Adipocyte (in vitro differentiated cells): ENCODE measurements around the gene DNAJC10.
"Not testable (repeated sequence)": the region's sequence is repeated elsewhere in the genome, so short reads cannot be mapped to it uniquely, and the experiment has no call there.

ENCODE experiments used
- DNase-seq: peaks from one replicate; pipeline ENCODE4 v3.0.0-alpha.2; 2015; ENCODE audit warnings: low read depth
- H3K27me3 ChIP-seq: replicated peaks from 2 replicates; pipeline ENCODE4 v1.7.0; 2013; ENCODE audit warnings: mild to moderate bottlenecking, low read length, moderate library complexity; ENCODE audit not compliant: control insufficient read depth, insufficient read depth
- H3K36me3 ChIP-seq: 2 replicates; pipeline ENCODE4 v1.7.0; 2013; ENCODE audit warnings: low read length, mild to moderate bottlenecking, moderate library complexity; ENCODE audit not compliant: control insufficient read depth, insufficient read depth, severe bottlenecking
- H3K4me1 ChIP-seq: 2 replicates; pipeline ENCODE4 v1.7.0; 2013; ENCODE audit warnings: mild to moderate bottlenecking, low read length, moderate library complexity; ENCODE audit not compliant: control insufficient read depth, insufficient read depth
- H3K4me3 ChIP-seq: 2 replicates; pipeline ENCODE4 v1.7.0; 2013; ENCODE audit warnings: mild to moderate bottlenecking, low read length, moderate library complexity
- H3K9ac ChIP-seq: 2 replicates; pipeline ENCODE4 v1.7.0; 2013; ENCODE audit warnings: mild to moderate bottlenecking, low read length, moderate library complexity
- H3K9me3 ChIP-seq: 2 replicates; pipeline ENCODE4 v1.7.0; 2013; ENCODE audit warnings: mild to moderate bottlenecking, low read length, moderate library complexity; ENCODE audit not compliant: control insufficient read depth

DNAJC10 gene

GRCh38 chr2:182726473-182726872 is 10.4 kb downstream of the DNAJC10 start:
- DNase-seq = no peak
- Histone ChIP-seq H3K4me3 (no peak overlapping the region), H3K4me1 (no peaks in the 10 kb centered on the region), H3K9me3 (no peaks in the 10 kb centered on the region), H3K27me3 (no peaks in the 10 kb centered on the region), H3K36me3 (peaks cover 73% of the 10 kb centered on the region), H3K9ac (no peak overlapping the region)

GRCh38 chr2:182728014-182728413 is 12.0 kb downstream of the DNAJC10 start:
- Histone ChIP-seq H3K36me3 (peaks cover 76% of the 10 kb centered on the region), H3K4me1 (no peaks in the 10 kb centered on the region), H3K4me3 (no peak overlapping the region), H3K9ac (no peak overlapping the region), H3K9me3 (no peaks in the 10 kb centered on the region), H3K27me3 (no peaks in the 10 kb centered on the region)
- DNase-seq = no peak

- Histone ChIP-seq H3K4me3 (no peak overlapping the region), H3K36me3 (peaks cover 66% of the 10 kb centered on the region), H3K4me1 (no peaks in the 10 kb centered on the region), H3K9ac (no peak overlapping the region), H3K9me3 (no peaks in the 10 kb centered on the region), H3K27me3 (no peaks in the 10 kb centered on the region)
- DNase-seq = no peak
These were observed 13.8 kb downstream of the DNAJC10 start for GRCh38 chr2:182729710-182730339.

- Histone ChIP-seq H3K9me3 (no peaks in the 10 kb centered on the region), H3K4me1 (no peaks in the 10 kb centered on the region), H3K9ac (no peak overlapping the region), H3K4me3 (no peak overlapping the region), H3K27me3 (no peaks in the 10 kb centered on the region), H3K36me3 (peaks cover 65% of the 10 kb centered on the region)
- DNase-seq = no peak
These were observed 14.4 kb downstream of the DNAJC10 start for GRCh38 chr2:182730486-182730885.

GRCh38 chr2:182732736-182733135 is 16.7 kb downstream of the DNAJC10 start:
- H3K9me3 ChIP-seq = no peaks in the 10 kb centered on the region
- no peak for DNase-seq
- H3K36me3 ChIP-seq = peaks cover 70% of the 10 kb centered on the region
- no peaks in the 10 kb centered on the region for H3K4me1 ChIP-seq
- no peak overlapping the region for H3K9ac ChIP-seq
- no peak overlapping the region for H3K4me3 ChIP-seq
- H3K27me3 ChIP-seq = no peaks in the 10 kb centered on the region

DNA sequence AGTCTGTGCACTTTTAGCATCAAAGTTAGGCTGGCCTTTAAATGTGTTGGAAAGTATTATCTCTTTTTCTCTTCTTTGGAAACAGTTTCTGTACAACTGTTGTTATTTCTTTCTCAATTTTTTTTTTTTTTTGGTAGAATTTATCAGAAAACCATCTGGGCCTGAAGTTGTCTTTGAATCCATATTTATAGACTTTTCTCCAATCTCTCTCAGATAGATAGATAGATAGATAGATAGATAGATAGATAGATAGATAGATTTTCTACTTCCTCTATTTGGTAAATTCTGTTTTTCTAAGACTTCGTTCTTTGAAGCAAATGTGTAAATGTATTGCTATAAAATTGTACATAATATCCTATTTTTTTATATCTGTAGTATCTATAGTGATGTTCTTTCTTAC is 17.5 kb downstream of the DNAJC10 start:
- H3K27me3 ChIP-seq = no peaks in the 10 kb centered on the region
- DNase-seq = no peak
- peaks cover 75% of the 10 kb centered on the region for H3K36me3 ChIP-seq
- H3K9me3 ChIP-seq = no peaks in the 10 kb centered on the region
- no peaks in the 10 kb centered on the region for H3K4me1 ChIP-seq
- H3K9ac ChIP-seq = no peak overlapping the region
- no peak overlapping the region for H3K4me3 ChIP-seq

GRCh38 chr2:182736856-182737255 is 20.8 kb downstream of the DNAJC10 start:
- not testable (repeated sequence) for DNase-seq, H3K9ac ChIP-seq, H3K9me3 ChIP-seq, H3K4me1 ChIP-seq, H3K4me3 ChIP-seq, H3K27me3 ChIP-seq
- peaks cover 65% of the 10 kb centered on the region for H3K36me3 ChIP-seq

DNA sequence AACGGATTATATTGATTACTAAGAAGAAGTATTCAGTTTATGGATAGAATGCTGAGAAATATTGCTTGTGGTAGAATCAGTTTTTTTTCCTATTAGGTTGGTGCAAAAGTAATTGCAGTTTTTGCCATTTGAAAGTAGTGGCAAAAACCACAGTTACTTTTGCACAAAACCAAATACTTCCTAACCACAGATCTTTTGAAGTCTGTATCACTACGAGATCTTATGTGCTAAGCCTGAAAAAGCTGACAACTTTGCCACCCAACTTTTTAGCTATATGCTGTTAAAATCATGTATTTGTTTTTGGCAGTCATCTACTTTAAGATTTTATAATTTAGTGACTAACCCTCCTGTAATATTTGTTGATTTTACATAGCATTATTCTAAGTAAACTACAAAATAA is 24.6 kb downstream of the DNAJC10 start:
- Histone ChIP-seq H3K36me3 (peaks cover 69% of the 10 kb centered on the region), H3K9ac (no peak overlapping the region), H3K9me3 (no peaks in the 10 kb centered on the region), H3K27me3 (no peaks in the 10 kb centered on the region), H3K4me3 (no peak overlapping the region), H3K4me1 (no peaks in the 10 kb centered on the region)
- DNase-seq = no peak

GRCh38 chr2:182741620-182742019 is 25.6 kb downstream of the DNAJC10 start:
- no peak overlapping the region for H3K4me3 ChIP-seq
- no peak for DNase-seq
- no peaks in the 10 kb centered on the region for H3K9me3 ChIP-seq
- H3K9ac ChIP-seq = no peak overlapping the region
- no peaks in the 10 kb centered on the region for H3K27me3 ChIP-seq
- H3K4me1 ChIP-seq = no peaks in the 10 kb centered on the region
- peaks cover 62% of the 10 kb centered on the region for H3K36me3 ChIP-seq

DNA sequence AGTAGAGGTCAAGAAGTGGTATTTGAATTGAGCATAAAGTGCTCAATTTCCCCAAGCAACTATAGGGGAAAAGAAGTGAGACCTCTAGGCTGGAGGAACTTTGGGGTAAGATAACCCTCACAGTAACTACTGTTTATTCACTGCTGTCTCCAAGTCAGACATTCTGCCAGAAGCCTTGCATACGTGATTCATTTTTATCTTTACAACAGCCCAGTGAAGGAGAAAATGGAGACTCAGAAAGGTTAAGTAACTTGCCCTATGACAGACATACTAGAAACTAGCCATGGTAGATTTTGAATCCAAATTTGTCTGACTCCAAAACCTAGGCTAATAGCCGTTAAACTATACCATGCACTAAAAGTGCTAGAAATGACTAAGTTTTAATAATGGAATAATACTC is 28.4 kb downstream of the DNAJC10 start:
- H3K4me1 ChIP-seq = no peaks in the 10 kb centered on the region
- no peak for DNase-seq
- H3K9me3 ChIP-seq = no peaks in the 10 kb centered on the region
- H3K27me3 ChIP-seq = no peaks in the 10 kb centered on the region
- no peak overlapping the region for H3K4me3 ChIP-seq
- H3K36me3 ChIP-seq = peaks cover 45% of the 10 kb centered on the region
- no peak overlapping the region for H3K9ac ChIP-seq

DNA sequence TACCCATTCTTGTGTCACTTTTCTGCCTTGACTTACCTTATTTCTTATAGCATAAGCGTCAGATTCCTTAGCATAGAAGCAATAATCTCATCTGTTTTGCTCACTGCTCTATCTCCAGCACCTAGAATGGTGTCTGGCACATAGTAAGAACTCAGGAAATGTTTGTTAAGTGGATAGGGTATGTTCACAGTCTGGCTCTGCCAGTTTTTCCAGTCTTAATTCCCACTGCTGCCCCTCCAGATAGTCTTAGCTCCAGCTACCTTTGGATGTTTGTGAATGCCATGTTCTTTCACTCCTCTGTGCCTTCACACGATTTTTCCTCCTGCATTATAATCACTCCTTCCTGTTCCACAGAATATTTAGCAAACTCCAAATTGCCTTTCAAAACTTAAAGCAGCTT is 29.0 kb downstream of the DNAJC10 start:
- H3K4me1 ChIP-seq = no peaks in the 10 kb centered on the region
- peaks cover 50% of the 10 kb centered on the region for H3K36me3 ChIP-seq
- DNase-seq = no peak
- H3K4me3 ChIP-seq = no peak overlapping the region
- H3K9me3 ChIP-seq = no peaks in the 10 kb centered on the region
- no peak overlapping the region for H3K9ac ChIP-seq
- no peaks in the 10 kb centered on the region for H3K27me3 ChIP-seq

GRCh38 chr2:182745894-182746293 is 29.8 kb downstream of the DNAJC10 start:
- H3K36me3 ChIP-seq = peaks cover 43% of the 10 kb centered on the region
- H3K9ac ChIP-seq, H3K4me3 ChIP-seq, DNase-seq, H3K9me3 ChIP-seq, H3K27me3 ChIP-seq, H3K4me1 ChIP-seq: not testable (repeated sequence)
